Effector memory CD8-positive, alpha-beta T cell (primary cell): ENCODE measurements around the gene DUSP21.

ENCODE experiments used
- ATAC-seq: fragments of 150-1000 bp; cut with Tn5 transposase; replicated peaks from 2 replicates; pipeline ENCODE4 v1.10.0; 2021; ENCODE audit warnings: mild to moderate bottlenecking, moderate library complexity
- DNase-seq, 3 experiments: peaks; one replicate each; pipeline ENCODE4 v3.0.0; 2021
- H3K27ac Mint-ChIP-seq, 2 donors: one replicate each; pipeline ENCODE4 v1.8.0; 2022; ENCODE audit warnings: mild to moderate bottlenecking in 2 of 2, mixed read lengths in 2 of 2, moderate library complexity in 2 of 2
- H3K27me3 Mint-ChIP-seq, 2 donors: one replicate each; pipeline ENCODE4 v1.8.0; 2022; ENCODE audit warnings: mixed read lengths in 2 of 2
- H3K36me3 Mint-ChIP-seq: one replicate; pipeline ENCODE4 v1.8.0; 2022; ENCODE audit warnings: mild to moderate bottlenecking, moderate library complexity, mixed read lengths; ENCODE audit not compliant: insufficient read depth
- H3K4me1 Mint-ChIP-seq, 2 donors: one replicate each; pipeline ENCODE4 v1.8.0; 2022; ENCODE audit warnings: low read depth in 2 of 2, mixed read lengths in 2 of 2
- H3K4me3 Mint-ChIP-seq, 2 donors: one replicate each; pipeline ENCODE4 v1.8.0; 2022; ENCODE audit warnings: mild to moderate bottlenecking in 2 of 2, mixed read lengths in 2 of 2, moderate library complexity in 2 of 2
- H3K9me3 Mint-ChIP-seq, 2 donors: one replicate each; pipeline ENCODE4 v1.8.0; 2022; ENCODE audit warnings: mixed read lengths in 2 of 2

The DUSP21 gene

DNA sequence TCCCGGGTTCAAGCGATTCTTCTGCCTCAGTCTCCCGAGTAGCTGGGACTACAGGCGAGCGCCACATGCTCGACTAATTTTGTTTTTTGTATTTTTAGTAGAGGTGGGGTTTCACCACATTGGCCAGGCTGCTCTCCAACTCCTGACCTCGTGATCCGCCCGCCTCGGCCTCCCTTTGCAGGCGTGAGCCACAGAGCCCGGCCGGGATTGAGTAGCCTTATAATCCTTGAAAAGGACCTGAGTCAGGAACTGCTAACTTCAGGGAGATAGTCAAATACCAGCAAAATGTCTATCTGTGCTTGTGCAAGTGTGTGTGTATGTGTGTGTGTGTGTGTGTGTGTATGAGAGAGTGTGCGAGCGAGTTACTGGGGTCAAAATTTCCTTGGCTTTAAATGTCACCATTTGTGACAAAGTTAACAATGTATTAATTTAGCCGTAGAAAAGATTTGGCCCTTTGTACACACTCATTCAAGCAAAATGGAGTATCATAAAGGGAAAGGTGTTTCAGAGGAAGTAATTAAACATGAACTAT, 27.4 kb downstream of the DUSP21 start:
- Mint-ChIP-seq H3K4me3 (peak overlapping the region; percentile 37 to 72), H3K27ac (no peak overlapping the region), H3K9me3 (no peaks in the 10 kb centered on the region), H3K27me3 (no peaks in the 10 kb centered on the region), H3K36me3 (peaks cover 11% of the 10 kb centered on the region), H3K4me1 (peaks cover 0 to 3% of the 10 kb centered on the region in 2 donors)
- ATAC-seq (no peak), DNase-seq (no peak)

DNA sequence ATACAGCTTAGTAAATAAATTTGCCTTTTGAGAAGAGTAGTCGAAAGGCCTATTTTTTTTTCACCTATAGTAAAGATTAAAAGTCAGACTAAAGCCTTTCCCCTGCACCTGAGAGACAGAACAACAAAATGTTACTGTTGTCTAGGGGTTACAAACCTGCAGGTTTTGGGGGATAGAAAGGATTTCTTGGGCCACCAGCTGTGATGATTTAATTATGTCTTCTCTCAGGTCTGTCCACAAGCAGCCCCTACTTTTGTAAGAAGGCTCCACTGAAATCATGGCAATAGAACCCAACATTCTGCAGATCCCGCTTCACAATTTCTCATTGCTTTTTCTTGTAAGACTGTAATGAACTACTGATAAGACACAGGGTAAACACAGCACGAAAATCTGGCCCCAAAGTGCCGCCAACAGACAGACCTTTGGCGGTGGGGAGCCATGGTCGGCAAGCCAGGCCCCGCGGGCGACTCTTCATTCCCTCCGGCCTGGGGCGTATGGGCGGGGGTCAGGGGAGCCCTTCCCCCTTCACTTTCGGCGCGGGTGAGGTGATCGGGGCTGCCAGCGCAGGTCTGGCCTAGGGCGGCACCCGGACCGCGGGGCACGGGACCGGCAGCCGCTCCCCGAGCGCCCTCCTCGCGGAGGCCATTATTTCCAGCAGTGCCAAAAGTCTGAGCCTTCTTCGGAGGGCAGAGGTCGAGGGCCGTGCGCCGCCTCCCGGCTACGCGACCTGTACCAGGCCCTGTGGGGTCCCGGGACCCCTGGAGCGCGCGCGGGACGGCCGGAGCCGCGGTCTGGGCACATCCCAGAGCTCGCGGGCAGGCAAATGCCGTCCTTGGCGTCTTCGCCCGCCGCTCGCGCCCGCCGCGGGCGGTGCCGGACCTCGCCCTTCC, 28.4 kb downstream of the DUSP21 start:
- peak overlapping the region; percentile 86 for H3K4me3 Mint-ChIP-seq
- H3K36me3 Mint-ChIP-seq = peaks cover 11% of the 10 kb centered on the region
- DNase-seq (peak; percentile 14 to 23 (median 19)), ATAC-seq (peak; percentile 29)
- H3K9me3 Mint-ChIP-seq = no peaks in the 10 kb centered on the region
- peaks cover 0 to 3% of the 10 kb centered on the region in 2 donors for H3K4me1 Mint-ChIP-seq
- H3K27ac Mint-ChIP-seq = peak overlapping the region; percentile 91 to 94
- no peaks in the 10 kb centered on the region for H3K27me3 Mint-ChIP-seq

DNA sequence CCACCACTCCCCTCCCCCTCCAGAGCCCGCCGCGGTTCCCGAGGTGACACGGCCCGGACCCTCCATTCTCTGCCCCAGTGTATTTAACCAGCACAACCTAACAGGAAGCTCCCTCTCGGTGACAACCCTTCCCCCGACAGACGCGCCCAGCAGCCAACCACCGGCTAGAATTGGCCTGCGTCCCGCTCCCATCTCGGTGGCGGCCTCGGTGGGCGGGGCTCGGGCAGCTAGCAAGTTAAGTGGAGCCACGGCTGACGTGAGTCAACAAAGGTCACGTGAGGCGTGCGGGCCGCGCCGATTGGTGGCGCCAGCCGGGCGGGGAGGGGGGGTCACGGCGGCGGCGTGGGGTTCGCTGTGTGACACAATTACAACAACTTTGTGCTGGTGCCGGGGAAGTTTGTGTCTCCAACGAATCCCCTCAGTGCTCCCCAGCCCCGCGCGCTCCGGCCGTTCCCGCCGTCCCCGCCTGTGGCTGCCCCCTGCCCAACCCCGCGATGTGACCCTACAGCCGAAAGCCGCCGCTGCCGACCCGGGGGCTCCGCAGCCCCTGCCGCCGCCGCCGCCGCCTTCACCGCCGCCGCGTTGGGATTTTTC, 29.1 kb downstream of the DUSP21 start, which contains the start of gene KDM6A:
KDM6A (plus strand) TSS at position 368 of the 594 bp plus-strand sequence. CDS start 364 bp downstream, outside the sequence.
- Mint-ChIP-seq H3K9me3 (no peaks in the 10 kb centered on the region), H3K27ac (peak within 1 kb of the TSS; percentile 91 to 94), H3K36me3 (peaks cover 11% of the 10 kb centered on the region), H3K4me1 (peaks cover 2 to 3% of the 10 kb centered on the region in 2 donors), H3K4me3 (peak within 1 kb of the TSS; percentile 86), H3K27me3 (no peaks in the 10 kb centered on the region)
- DNase-seq (peak; percentile 91), ATAC-seq (peak; percentile 87)

DNA sequence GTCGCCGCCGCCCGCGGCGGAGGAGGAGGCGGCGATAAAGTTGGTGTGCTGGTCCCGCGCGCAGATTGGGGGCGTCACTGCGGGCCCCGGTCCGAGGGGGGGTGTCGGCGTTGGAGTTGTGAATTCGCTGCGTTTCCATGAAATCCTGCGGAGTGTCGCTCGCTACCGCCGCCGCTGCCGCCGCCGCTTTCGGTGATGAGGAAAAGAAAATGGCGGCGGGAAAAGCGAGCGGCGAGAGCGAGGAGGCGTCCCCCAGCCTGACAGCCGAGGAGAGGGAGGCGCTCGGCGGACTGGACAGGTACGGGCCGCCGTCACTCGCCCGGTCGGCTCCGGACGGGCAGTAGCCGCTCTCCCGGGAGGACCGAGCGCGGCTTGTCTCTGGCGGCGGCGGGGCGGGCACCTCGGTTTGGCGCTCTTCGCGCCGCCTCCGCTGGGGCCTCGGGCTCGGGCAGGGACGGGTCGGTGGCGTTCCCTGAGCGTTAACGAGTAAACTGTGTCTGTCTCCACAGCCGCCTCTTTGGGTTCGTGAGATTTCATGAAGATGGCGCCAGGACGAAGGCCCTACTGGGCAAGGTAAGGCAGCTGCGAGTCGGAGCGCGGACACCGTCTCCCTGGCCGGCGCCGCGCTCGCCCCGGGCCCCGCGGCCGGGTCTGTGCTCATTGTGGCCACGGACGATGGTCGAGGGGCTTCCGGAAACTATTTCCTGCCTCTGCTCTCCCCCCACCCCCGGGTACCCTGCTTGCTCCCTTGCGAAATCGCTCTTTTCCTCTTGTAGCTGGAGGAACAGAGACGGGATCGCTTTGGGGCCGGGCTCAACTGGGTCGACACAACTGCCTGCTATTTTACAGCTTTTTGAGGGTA, 29.8 kb downstream of the DUSP21 start:
- Mint-ChIP-seq H3K9me3 (no peaks in the 10 kb centered on the region), H3K4me3 (peak overlapping the region; percentile 86), H3K4me1 (peaks cover 2 to 3% of the 10 kb centered on the region in 2 donors), H3K27me3 (no peaks in the 10 kb centered on the region), H3K36me3 (peaks cover 11% of the 10 kb centered on the region), H3K27ac (peak overlapping the region; percentile 91 to 94)
- ATAC-seq (peak; percentile 18), DNase-seq (peak; percentile 28 to 36 (median 31))

DNA sequence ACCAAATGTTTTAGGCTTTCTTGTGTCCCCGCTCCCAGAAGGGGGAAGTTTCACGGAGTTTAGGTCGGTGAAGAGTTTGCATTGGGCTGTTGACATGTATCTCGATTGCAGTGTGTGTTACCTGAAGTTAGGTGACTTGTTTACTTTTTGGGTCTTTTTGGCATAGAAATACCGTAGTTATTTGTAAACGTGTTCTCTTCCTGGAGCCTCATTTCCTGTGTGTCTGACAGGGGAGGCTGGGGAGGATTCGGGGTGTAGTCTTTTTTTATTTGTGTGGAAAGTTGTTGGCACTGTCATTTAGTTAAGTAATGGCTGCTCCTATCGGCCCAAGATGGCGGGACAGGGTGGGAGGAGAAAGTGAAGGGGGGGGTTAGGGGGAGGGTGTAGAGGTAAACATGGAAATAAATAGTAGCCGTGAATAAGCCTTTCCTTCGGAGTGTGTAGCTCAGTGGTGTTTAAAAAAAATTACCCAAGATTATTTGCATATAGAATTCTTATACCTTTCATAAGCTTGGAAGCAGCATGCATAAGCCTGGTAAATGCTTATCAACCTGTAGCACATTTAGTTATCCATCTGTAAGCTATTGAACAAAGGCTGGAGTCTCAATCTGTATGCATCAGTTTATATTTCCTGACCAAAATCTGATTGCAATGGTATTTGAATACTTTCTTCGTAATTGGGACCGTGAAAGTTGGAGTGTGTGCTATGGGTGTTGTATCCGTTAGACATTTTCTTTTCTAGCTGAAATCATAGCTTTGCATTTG, 30.8 kb downstream of the DUSP21 start:
- peak in 1 of 3 experiments; percentile 4 for DNase-seq
- H3K36me3 Mint-ChIP-seq = peaks cover 11% of the 10 kb centered on the region
- peak overlapping the region; percentile 86 for H3K4me3 Mint-ChIP-seq
- H3K27ac Mint-ChIP-seq = peak overlapping the region; percentile 90 to 91
- H3K27me3 Mint-ChIP-seq = no peaks in the 10 kb centered on the region
- H3K4me1 Mint-ChIP-seq = peaks cover 2 to 6% of the 10 kb centered on the region in 2 donors
- H3K9me3 Mint-ChIP-seq = no peaks in the 10 kb centered on the region
- ATAC-seq = no peak

DNA sequence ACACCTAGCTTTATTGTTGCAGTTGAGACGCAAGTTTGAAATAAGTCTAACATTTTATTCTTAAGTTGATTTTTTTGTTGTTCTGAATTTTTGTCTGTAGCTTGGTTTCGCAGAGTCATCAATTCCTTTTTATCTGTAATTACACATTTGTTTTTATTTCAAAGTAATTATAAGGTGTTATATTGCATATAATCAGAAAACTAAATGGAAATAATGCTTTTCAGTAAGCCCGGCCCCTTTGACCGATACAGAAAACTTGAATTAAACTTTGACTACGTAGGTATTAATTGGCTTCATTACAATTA, 31.3 kb downstream of the DUSP21 start:
- ATAC-seq (no peak), DNase-seq (no peak)
- Mint-ChIP-seq H3K9me3 (no peaks in the 10 kb centered on the region), H3K36me3 (peaks cover 11% of the 10 kb centered on the region), H3K4me3 (peak overlapping the region; percentile 86), H3K27me3 (no peaks in the 10 kb centered on the region), H3K4me1 (peaks cover 2 to 9% of the 10 kb centered on the region in 2 donors), H3K27ac (peak overlapping the region; percentile 90 to 91)

DNA sequence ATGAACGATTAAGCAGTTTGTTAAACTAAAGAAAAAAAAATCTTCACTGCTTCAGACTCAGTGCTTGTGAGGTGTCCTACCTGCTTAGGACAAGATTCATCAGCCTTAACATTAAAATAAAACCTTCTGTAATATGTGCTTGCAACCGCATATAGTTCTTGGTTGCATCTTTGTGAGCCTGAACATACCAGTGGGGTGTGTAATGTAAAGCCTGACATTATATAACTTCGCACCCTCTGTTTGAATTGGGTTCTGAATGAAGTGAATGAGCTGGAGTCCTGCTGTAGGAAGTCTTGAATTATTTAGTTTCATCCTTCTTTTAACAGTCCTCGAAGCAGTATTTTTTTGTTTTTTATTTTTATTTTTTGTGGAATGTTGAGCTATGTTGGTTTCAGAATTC, 32.3 kb downstream of the DUSP21 start:
- no peak for DNase-seq
- H3K4me1 Mint-ChIP-seq = peaks cover 5 to 14% of the 10 kb centered on the region in 2 donors
- peaks cover 11% of the 10 kb centered on the region for H3K36me3 Mint-ChIP-seq
- no peak overlapping the region for H3K27ac Mint-ChIP-seq
- no peaks in the 10 kb centered on the region for H3K9me3 Mint-ChIP-seq
- peak overlapping the region; percentile 86 for H3K4me3 Mint-ChIP-seq
- ATAC-seq = no peak
- H3K27me3 Mint-ChIP-seq = no peaks in the 10 kb centered on the region

DNA sequence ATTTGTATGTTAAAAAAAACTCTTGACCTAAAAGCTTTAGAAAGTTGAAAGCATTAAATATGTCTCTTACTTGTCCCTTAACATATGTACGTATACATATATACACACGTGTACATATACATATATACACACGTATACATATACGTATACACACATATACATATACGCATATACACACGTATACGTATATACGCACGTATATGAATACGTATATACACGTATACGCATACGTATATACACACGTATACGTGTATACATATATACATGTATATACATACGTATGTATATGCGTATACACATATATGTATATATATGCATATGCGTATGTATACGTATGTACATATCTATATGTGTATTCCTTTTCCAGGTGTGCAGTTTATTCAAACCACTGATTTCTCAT, 32.9 kb downstream of the DUSP21 start:
- no peak for DNase-seq
- ATAC-seq = no peak
- peaks cover 11% of the 10 kb centered on the region for H3K36me3 Mint-ChIP-seq
- peaks cover 7 to 18% of the 10 kb centered on the region in 2 donors for H3K4me1 Mint-ChIP-seq
- H3K27ac Mint-ChIP-seq = no peak overlapping the region
- no peaks in the 10 kb centered on the region for H3K27me3 Mint-ChIP-seq
- no peaks in the 10 kb centered on the region for H3K9me3 Mint-ChIP-seq
- peak overlapping the region in 1 of 2 donors; percentile 86 for H3K4me3 Mint-ChIP-seq

DNA sequence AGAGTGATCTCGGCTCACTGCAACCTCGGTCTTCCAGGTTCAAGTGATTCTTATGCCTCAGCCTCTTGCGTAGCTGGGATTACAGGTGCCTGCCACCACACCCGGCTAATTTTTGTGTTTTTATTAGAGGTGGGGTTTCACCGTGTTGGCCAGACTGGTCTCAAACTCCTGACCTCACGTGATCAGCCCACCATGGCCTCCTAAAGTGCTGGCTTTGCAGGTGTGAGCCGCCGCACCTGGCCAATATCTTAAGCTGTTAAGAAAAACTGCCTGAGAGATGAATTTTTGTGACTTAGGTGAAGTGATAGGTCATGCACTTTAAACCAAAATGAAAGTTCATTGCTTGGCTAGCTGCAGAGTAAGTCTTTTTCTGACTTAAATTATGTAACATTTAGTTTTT, 35.0 kb downstream of the DUSP21 start:
- Mint-ChIP-seq H3K4me3 (no peak overlapping the region), H3K27ac (no peak overlapping the region), H3K36me3 (peaks cover 7% of the 10 kb centered on the region), H3K27me3 (no peaks in the 10 kb centered on the region), H3K9me3 (no peaks in the 10 kb centered on the region), H3K4me1 (peaks cover 10 to 30% of the 10 kb centered on the region in 2 donors)
- no peak for ATAC-seq
- no peak for DNase-seq

DNA sequence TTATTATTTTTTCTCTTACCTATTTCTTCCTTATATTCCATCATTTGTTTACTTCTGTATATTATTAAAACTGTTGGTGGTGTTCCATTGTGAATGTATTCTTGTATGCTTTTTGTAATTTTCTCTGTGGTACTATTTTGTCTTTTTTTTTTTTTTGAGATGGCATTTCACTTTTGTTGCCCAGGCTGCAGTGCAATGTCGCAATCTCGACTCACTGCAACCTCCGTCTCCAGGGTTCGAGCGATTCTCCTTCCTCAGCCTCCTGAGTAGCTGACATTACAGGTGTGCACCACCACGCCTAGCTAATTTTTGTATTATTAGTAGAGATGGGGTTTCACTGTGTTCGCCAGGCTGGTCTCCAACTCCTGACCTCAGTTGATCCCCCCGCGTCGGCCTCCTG, 37.7 kb downstream of the DUSP21 start:
- H3K4me3 Mint-ChIP-seq = peak overlapping the region in 1 of 2 donors; percentile 61

DNA sequence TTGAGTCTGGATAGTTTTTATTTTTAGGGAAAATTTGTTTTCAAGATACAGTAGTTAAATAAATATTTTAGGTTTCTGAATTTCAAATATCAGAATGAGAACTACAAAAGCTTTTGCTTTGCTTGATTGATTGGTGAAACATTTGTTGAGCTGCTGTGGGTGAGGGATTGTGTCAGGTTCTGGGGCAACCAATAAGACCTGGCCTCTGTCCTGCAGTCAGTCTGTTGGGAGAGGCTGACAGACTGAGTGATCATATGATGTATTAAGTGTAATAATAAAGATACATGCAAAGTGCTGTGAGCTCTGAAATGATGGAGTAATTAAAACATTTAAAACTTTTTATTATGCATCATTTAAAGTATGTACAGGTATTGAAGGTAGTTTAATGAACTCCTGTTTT, 38.8 kb downstream of the DUSP21 start:
- DNase-seq (no peak), ATAC-seq (no peak)
- peak overlapping the region in 1 of 2 donors; percentile 7 for H3K4me3 Mint-ChIP-seq

More for the DNA sequence above, 37.7 kb downstream of the DUSP21 start:
- Mint-ChIP-seq H3K27ac (no peak overlapping the region), H3K27me3 (no peaks in the 10 kb centered on the region), H3K4me1 (peaks cover 22 to 40% of the 10 kb centered on the region in 2 donors), H3K9me3 (no peaks in the 10 kb centered on the region), H3K36me3 (peaks cover 12% of the 10 kb centered on the region)
- ATAC-seq (no peak), DNase-seq (no peak)

DNA sequence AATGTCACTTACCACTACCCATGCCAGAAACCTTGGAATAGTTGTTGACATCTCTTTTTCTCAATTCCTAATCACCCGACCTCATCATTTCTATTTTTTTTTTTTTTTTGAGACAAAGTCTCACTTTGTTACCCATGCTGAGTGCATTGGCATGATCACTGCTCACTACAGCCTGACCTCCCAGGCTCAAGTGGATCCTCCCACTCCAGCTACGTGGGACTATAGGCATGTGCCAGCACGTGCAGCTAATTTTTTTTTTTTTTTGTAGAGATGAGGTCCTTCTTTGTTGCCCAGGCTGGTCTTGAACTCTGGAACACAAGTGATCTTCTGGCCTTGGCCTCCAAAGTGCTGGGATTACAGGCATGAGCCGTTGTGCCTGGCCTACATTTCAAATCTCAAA, 41.1 kb downstream of the DUSP21 start:
- no peak for DNase-seq
- H3K27me3 Mint-ChIP-seq = no peaks in the 10 kb centered on the region
- H3K9me3 Mint-ChIP-seq = no peaks in the 10 kb centered on the region
- H3K27ac Mint-ChIP-seq = no peak overlapping the region
- H3K4me1 Mint-ChIP-seq = peaks cover 22 to 46% of the 10 kb centered on the region in 2 donors
- peaks cover 16% of the 10 kb centered on the region for H3K36me3 Mint-ChIP-seq
- H3K4me3 Mint-ChIP-seq = peak overlapping the region in 1 of 2 donors; percentile 20
- no peak for ATAC-seq

More for the DNA sequence above, 38.8 kb downstream of the DUSP21 start:
- Mint-ChIP-seq H3K27ac (peak overlapping the region in 1 of 2 donors; percentile 70), H3K4me1 (peaks cover 22 to 43% of the 10 kb centered on the region in 2 donors), H3K9me3 (no peaks in the 10 kb centered on the region), H3K27me3 (no peaks in the 10 kb centered on the region), H3K36me3 (peaks cover 12% of the 10 kb centered on the region)
